Forelimb muscle (tissue), 1 donor: Measurements from ENCODE around the gene ARHGEF7. TPM values are rescaled to one million over a fixed set of nuclear protein-coding genes. Genes with fewer than 3 reads are reported as not detected.

Experiments used
- DNase-seq: peaks from one replicate; pipeline ENCODE4 v3.0.0-alpha.2; 2013; ENCODE audit warnings: low read depth
- polyA plus RNA-seq: library from polyadenylated mRNA; unstranded; fragments of 120-200 nt; gene quantifications from one replicate; pipeline ENCODE4 v1.2.1, GENCODE V29; 2013; ENCODE audit not compliant: insufficient read length

The ARHGEF7 gene
- polyA plus RNA-seq, 1 donor = 75.6 TPM

- DNase-seq = no peak
Observed at GRCh38 chr13:111323950-111324651, 209.0 kb downstream of the ARHGEF7 start.

- DNase-seq = no peak
Observed at GRCh38 chr13:111324736-111325135, 209.6 kb downstream of the ARHGEF7 start.

- no peak for DNase-seq
Observed at GRCh38 chr13:111325146-111325890, 210.2 kb downstream of the ARHGEF7 start.

DNA sequence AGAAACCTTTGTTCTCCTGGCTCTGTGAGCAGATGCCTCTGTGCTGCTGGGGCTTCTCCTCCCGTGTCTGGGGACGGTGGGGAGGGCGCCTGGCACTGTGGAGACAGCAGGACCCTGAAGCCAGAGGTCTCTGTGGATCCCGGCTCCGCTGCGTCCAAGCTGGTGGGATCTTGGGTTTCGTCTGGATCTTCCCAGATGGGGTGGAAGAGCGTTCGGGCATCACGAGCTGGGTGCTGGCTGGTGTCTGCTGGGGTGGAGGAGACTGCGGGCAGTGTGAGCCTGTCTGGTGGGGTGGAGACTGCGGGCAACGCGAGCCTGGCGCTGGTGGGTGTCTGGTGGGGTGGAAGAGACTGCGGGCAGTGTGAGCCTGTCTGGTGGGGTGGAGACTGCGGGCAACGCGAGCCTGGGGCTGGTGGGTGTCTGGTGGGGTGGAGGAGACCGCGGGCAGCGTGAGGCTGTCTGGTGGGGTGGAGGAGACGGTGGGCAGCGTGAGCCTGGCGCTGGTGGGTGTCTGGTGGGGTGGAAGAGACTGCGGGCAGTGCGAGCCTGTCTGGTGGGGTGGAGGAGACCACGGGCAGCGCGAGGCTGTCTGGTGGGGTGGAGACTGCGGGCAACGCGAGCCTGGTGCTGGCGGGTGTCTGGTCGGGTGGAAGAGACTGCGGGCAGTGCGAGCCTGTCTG is 211.0 kb downstream of the ARHGEF7 start:
- DNase-seq = no peak

DNA sequence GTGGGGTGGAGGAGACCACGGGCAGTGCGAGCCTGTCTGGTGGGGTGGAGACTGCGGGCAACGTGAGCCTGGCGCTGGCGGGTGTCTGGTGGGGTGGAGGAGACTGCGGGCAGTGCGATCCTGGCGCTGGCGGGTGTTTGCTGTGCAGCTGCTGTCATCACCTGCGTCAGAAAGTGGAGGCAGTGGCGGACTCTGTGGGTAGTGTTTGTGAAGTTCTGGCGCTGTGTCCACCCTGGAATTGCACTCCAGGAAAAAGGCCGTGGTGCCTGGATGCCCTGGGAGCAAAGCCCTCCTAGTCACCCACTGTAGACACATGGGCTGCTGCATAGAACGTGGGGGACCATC is 211.5 kb downstream of the ARHGEF7 start:
- DNase-seq = no peak

- DNase-seq = no peak
Observed at GRCh38 chr13:111326981-111327642, 212.0 kb downstream of the ARHGEF7 start.

- DNase-seq = no peak
Observed at GRCh38 chr13:111327730-111328573, 212.8 kb downstream of the ARHGEF7 start.

DNA sequence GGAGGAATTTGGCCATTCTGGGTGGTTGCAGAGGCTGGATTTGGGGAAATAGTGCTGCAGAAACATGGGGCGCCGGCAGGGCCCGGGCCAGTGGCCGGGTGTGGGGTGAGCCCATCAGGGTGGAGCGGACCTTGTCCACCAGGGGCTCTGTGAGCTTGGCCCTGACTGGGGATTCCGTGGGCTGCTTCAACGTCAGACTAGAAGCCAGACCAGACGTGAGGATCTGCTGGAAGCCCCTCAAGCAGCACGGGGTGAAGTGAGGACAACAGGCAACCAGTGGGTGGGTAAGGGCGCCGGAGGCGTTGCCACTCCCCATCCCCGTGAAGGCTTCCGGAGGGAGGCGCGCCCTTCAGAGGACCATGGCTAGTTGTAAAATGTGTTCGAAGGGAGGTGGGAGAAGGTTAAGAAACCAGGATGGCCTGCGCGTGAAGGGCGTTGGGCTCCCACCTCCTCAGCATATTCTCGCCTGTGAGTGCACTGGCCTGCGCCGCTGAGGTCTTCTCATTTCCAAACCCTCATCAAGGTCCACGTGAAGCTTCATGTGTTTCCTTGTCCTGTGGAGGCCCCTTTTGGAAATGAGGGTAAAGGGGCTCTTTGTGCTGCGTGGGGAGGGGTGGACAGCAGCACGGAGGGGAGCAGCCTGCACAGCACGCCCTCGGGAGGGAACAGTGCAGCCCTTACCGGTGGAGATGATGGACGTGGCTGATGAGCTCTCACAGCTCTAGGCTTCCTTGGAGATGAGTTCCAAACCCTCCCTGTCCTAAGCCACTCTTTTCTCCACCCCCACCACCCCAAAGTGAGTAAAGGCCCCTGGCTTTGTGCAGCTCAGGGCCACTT is 213.7 kb downstream of the ARHGEF7 start:
- DNase-seq = no peak

GRCh38 chr13:111329641-111330040 is 214.5 kb downstream of the ARHGEF7 start:
- no peak for DNase-seq

- no peak for DNase-seq
Observed at GRCh38 chr13:111330066-111330610, 215.0 kb downstream of the ARHGEF7 start.

GRCh38 chr13:111335298-111335697 is 220.2 kb downstream of the ARHGEF7 start:
- DNase-seq = no peak

DNA sequence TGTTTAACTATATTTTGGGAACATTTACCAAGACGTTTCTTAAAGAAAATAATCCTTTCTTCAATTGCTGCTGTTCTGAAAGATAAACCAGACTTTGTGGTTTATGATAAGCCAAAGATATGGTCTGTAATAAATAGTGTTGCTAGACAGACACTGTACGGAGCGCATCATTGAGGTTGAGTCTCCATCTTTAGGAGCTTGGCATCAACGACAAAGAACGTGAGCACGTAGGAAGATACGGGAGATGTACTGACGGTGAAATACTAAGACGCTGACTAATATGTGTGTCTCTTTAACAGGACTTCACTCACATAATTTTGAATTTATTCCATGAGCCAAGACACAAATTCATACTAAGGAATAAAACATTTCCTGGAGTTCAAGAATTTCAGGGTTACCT is 221.6 kb downstream of the ARHGEF7 start:
- no peak for DNase-seq

DNA sequence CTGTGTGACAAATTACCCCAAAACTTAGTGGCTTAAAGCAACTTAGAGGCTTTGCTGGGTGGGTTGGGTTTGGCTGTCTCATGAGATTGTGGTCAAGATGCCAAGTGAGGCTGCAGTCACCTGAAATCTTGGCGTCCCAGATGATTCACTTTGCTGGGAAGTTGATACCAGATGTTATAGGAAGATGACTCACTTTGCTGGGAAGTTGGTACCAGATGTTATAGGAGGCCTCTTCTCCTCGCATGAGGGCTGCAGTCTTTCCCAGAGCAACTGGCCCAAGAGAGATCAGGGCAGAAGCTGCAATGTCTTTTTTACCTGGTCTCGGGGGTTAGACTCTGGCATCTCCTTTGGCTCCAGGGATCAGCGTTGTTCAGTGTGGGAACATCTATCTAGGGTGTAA is 222.1 kb downstream of the ARHGEF7 start:
- DNase-seq = no peak

DNA sequence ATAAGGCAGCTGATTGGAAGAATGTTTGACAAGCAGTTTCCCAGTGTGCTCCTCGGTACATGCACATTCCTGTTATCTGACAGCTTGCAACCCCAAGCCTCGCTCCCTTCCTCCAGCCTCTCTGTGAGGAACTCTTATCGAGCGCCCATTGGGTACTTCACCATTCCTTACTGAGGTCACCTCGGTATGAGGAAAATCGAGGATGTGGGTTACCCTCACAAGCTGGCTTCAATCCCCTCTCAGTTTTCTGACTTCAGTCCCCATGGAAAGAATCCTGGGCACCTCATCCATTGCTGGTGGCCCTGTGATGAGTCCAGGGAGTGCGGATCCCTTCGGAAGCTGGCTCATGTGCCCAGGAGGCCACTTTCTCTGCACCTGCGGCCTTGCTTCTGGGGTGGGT is 222.6 kb downstream of the ARHGEF7 start:
- DNase-seq = no peak

DNA sequence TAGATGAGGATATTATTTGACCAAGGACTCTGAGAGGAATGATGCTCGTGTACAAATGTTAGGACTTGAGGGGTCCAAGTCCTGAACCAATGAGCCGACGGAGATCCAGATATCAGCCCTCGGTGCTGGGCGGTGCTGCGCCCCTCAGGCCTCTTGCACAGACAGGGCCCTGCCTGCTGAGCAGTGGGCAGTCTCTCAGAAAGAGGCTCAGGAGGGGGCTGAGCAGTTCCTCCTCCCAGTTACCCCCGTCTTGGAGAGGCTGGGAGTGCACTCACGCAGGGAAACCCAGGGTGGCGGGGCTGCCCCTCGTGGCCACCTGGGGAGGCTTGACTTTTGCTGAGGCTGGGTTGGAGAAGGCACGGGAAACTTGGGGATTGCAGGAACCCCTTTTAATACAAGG is 223.7 kb downstream of the ARHGEF7 start:
- DNase-seq = no peak

DNA sequence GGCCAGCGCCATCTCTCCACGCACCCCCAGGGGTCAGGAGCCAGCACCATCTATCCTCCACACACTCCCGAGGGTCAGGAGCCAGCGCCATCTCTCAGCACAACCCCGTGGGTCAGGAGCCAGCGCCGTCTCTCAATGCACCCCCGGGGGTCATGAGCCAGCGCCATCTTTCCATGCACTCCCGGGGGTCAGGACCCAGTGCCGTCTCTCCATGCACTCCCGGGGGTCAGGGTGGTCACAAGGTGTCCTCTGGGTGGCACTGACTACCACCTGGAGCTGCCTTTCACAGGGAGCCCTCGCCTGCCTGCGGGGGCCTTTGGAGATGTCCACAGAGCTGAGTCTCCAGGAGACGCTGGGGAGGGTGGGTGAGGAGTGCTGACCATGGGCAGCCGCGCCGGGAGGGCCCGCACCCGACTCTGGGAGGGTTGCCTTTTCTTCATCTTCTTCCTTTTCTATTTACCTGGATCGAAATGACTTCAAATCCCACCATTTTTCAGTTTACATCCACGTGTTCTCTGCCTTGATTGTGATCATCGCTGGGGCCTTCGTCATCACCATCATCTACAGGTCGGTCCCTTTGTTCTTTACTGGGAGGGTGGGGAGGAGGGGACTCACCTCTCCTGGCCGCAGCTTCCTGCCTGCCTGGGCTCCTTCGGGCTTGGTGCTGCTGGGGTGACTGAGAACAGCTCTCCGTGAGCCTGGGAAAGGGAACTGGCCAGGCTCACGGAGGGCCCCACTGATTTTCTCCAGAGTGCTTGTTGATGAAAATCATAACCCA is 224.4 kb downstream of the ARHGEF7 start:
- no peak for DNase-seq

- no peak for DNase-seq
Observed at GRCh38 chr13:111341886-111342285, 226.8 kb downstream of the ARHGEF7 start.

DNA sequence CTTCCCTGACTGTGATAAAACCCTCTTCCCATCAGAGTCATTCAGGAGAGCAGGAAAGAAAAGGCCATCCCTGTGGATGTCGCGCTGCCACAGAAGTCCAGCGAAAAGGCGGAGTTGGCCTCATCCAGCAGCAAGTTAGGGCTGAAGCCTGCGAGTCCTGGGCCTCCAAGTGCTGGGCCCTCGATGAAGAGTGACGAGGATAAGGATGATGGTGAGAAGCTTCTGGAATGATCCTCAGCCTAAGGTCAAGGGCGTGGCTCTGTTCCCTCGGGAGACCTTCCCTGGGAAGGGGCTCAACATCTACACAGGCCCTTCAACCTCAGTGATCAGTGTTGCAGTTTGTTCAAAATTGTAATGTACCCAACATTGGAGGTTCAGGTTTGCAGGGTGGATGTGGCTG is 227.6 kb downstream of the ARHGEF7 start:
- no peak for DNase-seq

DNA sequence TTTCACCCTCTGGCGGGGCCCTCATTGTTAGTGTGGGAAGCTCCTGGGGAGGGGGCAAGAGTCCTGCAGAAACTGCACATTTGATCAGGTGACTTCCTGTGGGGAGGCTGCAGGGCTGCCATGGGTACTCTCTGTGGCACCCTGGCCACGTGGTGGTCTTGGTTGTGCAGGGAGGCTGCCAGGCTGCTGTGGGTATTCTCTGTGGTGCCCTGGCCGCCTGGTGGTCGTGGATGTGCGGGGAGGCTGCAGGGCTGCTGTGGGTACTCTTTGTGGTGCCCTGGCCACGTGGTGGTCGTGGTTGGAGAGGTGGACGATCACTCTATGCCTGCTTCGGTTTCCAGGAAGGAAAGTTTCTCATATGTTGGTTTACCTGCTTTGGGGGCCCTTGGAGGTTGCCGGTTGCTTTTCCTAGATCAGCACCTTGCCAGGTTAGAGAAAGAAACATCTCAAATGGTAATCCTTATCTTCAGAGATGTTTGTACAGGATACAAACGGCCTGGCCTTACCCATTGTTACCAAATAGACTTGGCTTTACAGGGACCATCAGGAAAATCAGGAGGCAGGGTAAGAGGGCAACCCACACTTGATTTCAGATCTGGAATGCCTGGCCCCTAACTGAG is 228.2 kb downstream of the ARHGEF7 start:
- DNase-seq = no peak
